Hepatocyte (in vitro differentiated cells): ENCODE data around the gene TBC1D1.

Source experiments
- CTCF ChIP-seq: fragments of 200-600 bp; sonication (generic); IDR thresholded peaks from 2 replicates; pipeline ENCODE4 v1.5.1; 2016; ENCODE audit warnings: antibody characterized with exemption, mild to moderate bottlenecking; ENCODE audit not compliant: poor library complexity
- EZH2phosphoT487 ChIP-seq: fragments of 200-600 bp; sonication (generic); IDR thresholded peaks from one replicate; pipeline ENCODE4 v1.6.1; 2018; ENCODE audit warnings: antibody characterized with exemption, mild to moderate bottlenecking, low read depth, moderate library complexity; ENCODE audit not compliant: unreplicated experiment, severe bottlenecking

GRCh38 chr4:38071801-38072431 is 181.0 kb downstream of the TBC1D1 start:
- TF ChIP-seq CTCF (no peak), EZH2phosphoT487 (no peak)
